ENCODE results near the gene DAAM2. TPM values are rescaled to one million over a fixed set of nuclear protein-coding genes. Genes with fewer than 3 reads are reported as not detected.
A peak's percentile ranks its signal among the peaks of the same experiment; 100 is the strongest.

Gene DAAM2
- total and polyA plus RNA-seq, 2 donors (not counting 1 experiment from before 2014, with no cell fraction given), result 41.5 to 48.2 TPM

GRCh38 chr6:39937686-39938333 lies 145.6 kb downstream of the DAAM2 start:
- H3K9ac ChIP-seq (ENCODE audit: insufficient read depth, low read length), result no peak overlapping the region
- H3K79me2 ChIP-seq (ENCODE audit: control insufficient read depth, insufficient read depth, low read length), result peaks cover 2% of the 10 kb centered on the region
- H3K9me3 ChIP-seq (ENCODE audit: control insufficient read depth, insufficient read depth, low read depth, low read length), result no peaks in the 10 kb centered on the region
- TF ChIP-seq EZH2 (IDR thresholded peaks at IDR 0.05; ENCODE audit: low read length, missing control alignments), result no peak
- H2AFZ ChIP-seq (ENCODE audit: low read length), result no peak overlapping the region
- no peaks in the 10 kb centered on the region for H4K20me1 ChIP-seq (ENCODE audit: control insufficient read depth, extremely low read depth, insufficient read depth, low read length)
- H3K4me3 ChIP-seq (replicated peaks in 1 of 4; ENCODE audit: control extremely low read depth in 1 of 4, insufficient read depth in 1 of 4, low read depth in 3 of 4, low read length in 4 of 4), result no peak overlapping the region
- H3K4me2 ChIP-seq (ENCODE audit: extremely low read depth, insufficient read depth, low read length), result no peak overlapping the region
- H3K27ac ChIP-seq (ENCODE audit: insufficient read depth, low read length), result no peak overlapping the region
- no peaks in the 10 kb centered on the region for H3K27me3 ChIP-seq (ENCODE audit: control insufficient read depth, insufficient read depth, low read length)
- H3K4me1 ChIP-seq (ENCODE audit: control insufficient read depth, extremely low read depth, insufficient read depth, low read length), result peaks cover 4% of the 10 kb centered on the region
- no peak for DNase-seq (ENCODE audit: low read depth in 2 of 2)
- no peaks in the 10 kb centered on the region for H3K36me3 ChIP-seq (ENCODE audit: control insufficient read depth, insufficient read depth, low read length)

DNA sequence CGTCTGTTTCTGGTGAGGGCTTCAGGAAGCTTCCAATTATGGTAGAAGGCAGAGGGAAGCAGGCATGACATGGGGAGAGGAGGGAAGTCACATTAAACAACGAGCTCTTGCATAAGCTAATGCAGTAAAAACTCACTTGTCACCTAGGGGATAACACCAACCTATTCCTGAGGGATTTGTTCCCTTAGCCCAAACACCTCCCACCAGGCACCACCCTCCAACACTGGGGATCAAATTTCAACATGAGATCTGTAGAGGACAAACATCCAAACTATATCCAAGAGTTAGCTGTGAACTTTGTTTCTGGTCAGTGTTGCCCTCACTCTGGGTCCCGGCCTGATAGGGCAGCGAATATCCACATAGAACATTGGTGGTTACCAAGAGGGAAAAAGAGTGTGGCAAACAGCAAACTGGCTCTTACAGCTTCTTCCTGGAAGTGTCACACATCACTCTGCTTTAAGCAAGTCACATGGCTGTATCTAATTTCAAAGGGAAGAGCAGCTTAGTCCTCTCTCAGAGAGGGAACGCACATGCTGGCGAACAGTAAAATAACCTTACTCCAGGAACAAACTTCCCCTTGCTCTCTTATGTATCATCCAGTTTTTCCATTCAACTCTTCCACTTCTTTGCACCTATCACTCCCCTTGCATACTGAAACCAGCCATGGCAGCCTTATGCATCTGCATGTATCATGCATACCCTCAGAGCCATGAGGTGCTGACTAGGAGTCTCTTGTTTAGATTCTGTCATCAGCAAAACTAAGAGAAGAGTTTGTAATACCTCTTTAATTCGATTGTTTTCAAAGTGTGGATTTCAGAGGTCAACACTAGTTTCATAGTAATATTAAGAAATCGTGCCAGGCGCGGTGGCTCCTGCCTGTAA lies 146.8 kb downstream of the DAAM2 start:
- no peak overlapping the region for H3K4me3 ChIP-seq (replicated peaks in 1 of 4; ENCODE audit: control extremely low read depth in 1 of 4, insufficient read depth in 1 of 4, low read depth in 3 of 4, low read length in 4 of 4)
- no peaks in the 10 kb centered on the region for H3K79me2 ChIP-seq (ENCODE audit: control insufficient read depth, insufficient read depth, low read length)
- TF ChIP-seq EZH2 (IDR thresholded peaks at IDR 0.05; ENCODE audit: low read length, missing control alignments) (no peak), CTCF (conservative IDR thresholded peaks at IDR 0.05 in 1 of 2, IDR thresholded peaks at IDR 0.05 in 1 of 2; ENCODE audit: low read depth in 1 of 2, low read length in 2 of 2) (no peak)
- no peak overlapping the region for H2AFZ ChIP-seq (ENCODE audit: low read length)
- H3K4me2 ChIP-seq (ENCODE audit: extremely low read depth, insufficient read depth, low read length), result no peak overlapping the region
- H3K9ac ChIP-seq (ENCODE audit: insufficient read depth, low read length), result no peak overlapping the region
- no peaks in the 10 kb centered on the region for H3K9me3 ChIP-seq (ENCODE audit: control insufficient read depth, insufficient read depth, low read depth, low read length)
- peaks cover 2% of the 10 kb centered on the region for H3K4me1 ChIP-seq (ENCODE audit: control insufficient read depth, extremely low read depth, insufficient read depth, low read length)
- DNase-seq (ENCODE audit: low read depth in 2 of 2), result peak in 1 of 2 donors; percentile 10
- no peaks in the 10 kb centered on the region for H3K36me3 ChIP-seq (ENCODE audit: control insufficient read depth, insufficient read depth, low read length)
- no peaks in the 10 kb centered on the region for H4K20me1 ChIP-seq (ENCODE audit: control insufficient read depth, extremely low read depth, insufficient read depth, low read length)
- H3K27me3 ChIP-seq (ENCODE audit: control insufficient read depth, insufficient read depth, low read length), result no peaks in the 10 kb centered on the region
- no peak overlapping the region for H3K27ac ChIP-seq (ENCODE audit: insufficient read depth, low read length)

DNA sequence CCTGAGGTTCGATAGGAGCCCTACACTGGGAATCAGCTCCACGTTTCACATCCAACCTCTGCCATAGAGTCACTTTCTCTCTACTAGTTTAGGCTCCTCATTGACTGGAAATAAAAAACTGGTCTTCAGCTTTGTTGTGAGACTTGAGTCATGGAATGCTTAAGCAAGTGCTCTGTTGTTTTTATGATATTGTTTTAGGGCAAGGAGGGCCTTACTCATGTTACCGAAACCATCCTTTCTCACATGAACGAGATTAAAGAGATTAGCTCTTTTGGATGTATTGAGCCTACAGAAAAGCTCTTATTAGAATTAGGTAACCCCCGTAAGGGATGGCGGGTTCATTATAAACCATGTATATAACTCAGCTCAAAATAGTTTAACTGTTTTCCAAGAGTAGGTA lies 149.0 kb downstream of the DAAM2 start:
- Histone ChIP-seq H3K4me1 (ENCODE audit: control insufficient read depth, extremely low read depth, insufficient read depth, low read length) (no peaks in the 10 kb centered on the region), H3K9me3 (ENCODE audit: control insufficient read depth, insufficient read depth, low read depth, low read length) (no peaks in the 10 kb centered on the region), H4K20me1 (ENCODE audit: control insufficient read depth, extremely low read depth, insufficient read depth, low read length) (no peaks in the 10 kb centered on the region), H3K27me3 (ENCODE audit: control insufficient read depth, insufficient read depth, low read length) (no peaks in the 10 kb centered on the region), H3K36me3 (ENCODE audit: control insufficient read depth, insufficient read depth, low read length) (no peaks in the 10 kb centered on the region), H3K4me2 (ENCODE audit: extremely low read depth, insufficient read depth, low read length) (no peak overlapping the region), H3K9ac (ENCODE audit: insufficient read depth, low read length) (no peak overlapping the region), H2AFZ (ENCODE audit: low read length) (no peak overlapping the region), H3K79me2 (ENCODE audit: control insufficient read depth, insufficient read depth, low read length) (no peaks in the 10 kb centered on the region), H3K4me3 (replicated peaks in 1 of 4; ENCODE audit: control extremely low read depth in 1 of 4, insufficient read depth in 1 of 4, low read depth in 3 of 4, low read length in 4 of 4) (no peak overlapping the region), H3K27ac (ENCODE audit: insufficient read depth, low read length) (no peak overlapping the region)
- DNase-seq (ENCODE audit: low read depth in 2 of 2), result no peak
- TF ChIP-seq EZH2 (IDR thresholded peaks at IDR 0.05; ENCODE audit: low read length, missing control alignments) (no peak), CTCF (conservative IDR thresholded peaks at IDR 0.05 in 1 of 2, IDR thresholded peaks at IDR 0.05 in 1 of 2; ENCODE audit: low read depth in 1 of 2, low read length in 2 of 2) (no peak)
